Loucy (cell line): Measurements from ENCODE around the gene SLC6A18.

Experiments
- EZH2phosphoT487 ChIP-seq: fragments of 200-600 bp; IDR thresholded peaks from 2 replicates; pipeline ENCODE4 v1.6.1; 2018; ENCODE audit warnings: antibody characterized with exemption, mild to moderate bottlenecking, moderate library complexity, borderline replicate concordance
- TF ChIP-seq, protein P1 (sequence below): fragments of 200-600 bp; sonication (generic); conservative IDR thresholded peaks from 2 replicates; pipeline ENCODE4 v1.5.1; 2014; ENCODE audit warnings: mild to moderate bottlenecking, antibody characterized with exemption, low read length

- TF ChIP-seq, protein P1, sequence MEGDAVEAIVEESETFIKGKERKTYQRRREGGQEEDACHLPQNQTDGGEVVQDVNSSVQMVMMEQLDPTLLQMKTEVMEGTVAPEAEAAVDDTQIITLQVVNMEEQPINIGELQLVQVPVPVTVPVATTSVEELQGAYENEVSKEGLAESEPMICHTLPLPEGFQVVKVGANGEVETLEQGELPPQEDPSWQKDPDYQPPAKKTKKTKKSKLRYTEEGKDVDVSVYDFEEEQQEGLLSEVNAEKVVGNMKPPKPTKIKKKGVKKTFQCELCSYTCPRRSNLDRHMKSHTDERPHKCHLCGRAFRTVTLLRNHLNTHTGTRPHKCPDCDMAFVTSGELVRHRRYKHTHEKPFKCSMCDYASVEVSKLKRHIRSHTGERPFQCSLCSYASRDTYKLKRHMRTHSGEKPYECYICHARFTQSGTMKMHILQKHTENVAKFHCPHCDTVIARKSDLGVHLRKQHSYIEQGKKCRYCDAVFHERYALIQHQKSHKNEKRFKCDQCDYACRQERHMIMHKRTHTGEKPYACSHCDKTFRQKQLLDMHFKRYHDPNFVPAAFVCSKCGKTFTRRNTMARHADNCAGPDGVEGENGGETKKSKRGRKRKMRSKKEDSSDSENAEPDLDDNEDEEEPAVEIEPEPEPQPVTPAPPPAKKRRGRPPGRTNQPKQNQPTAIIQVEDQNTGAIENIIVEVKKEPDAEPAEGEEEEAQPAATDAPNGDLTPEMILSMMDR, result no peak
- TF ChIP-seq EZH2phosphoT487, result no peak
Measured at GRCh38 chr5:1235838-1236237, 10.7 kb downstream of the SLC6A18 start.
